BLaER1 (cell line): ENCODE data around the gene FSIP1.

Source experiments
- H3K27ac ChIP-seq: shearing (Covaris generic); formaldehyde crosslinking; 2 replicates; pipeline ENCODE4 v1.8.1; 2022
- H3K27me3 ChIP-seq: shearing (Covaris generic); formaldehyde crosslinking; 2 replicates; pipeline ENCODE4 v1.8.1; 2022
- H3K36me3 ChIP-seq: shearing (Covaris generic); formaldehyde crosslinking; 2 replicates; pipeline ENCODE4 v1.8.1; 2022
- H3K4me1 ChIP-seq: shearing (Covaris generic); formaldehyde crosslinking; 2 replicates; pipeline ENCODE4 v1.8.1; 2022
- H3K4me2 ChIP-seq: shearing (Covaris generic); formaldehyde crosslinking; 2 replicates; pipeline ENCODE4 v1.8.1; 2022
- H3K4me3 ChIP-seq: shearing (Covaris generic); formaldehyde crosslinking; 2 replicates; pipeline ENCODE4 v1.8.1; 2022
- H3K9ac ChIP-seq: shearing (Covaris generic); formaldehyde crosslinking; 2 replicates; pipeline ENCODE4 v1.8.1; 2022
- H3K9me3 ChIP-seq: shearing (Covaris generic); formaldehyde crosslinking; 2 replicates; pipeline ENCODE4 v1.8.1; 2022
- H4K20me1 ChIP-seq: shearing (Covaris generic); formaldehyde crosslinking; 2 replicates; pipeline ENCODE4 v1.8.1; 2022
- Cebpa-rat ChIP-seq: shearing (Covaris generic); IDR thresholded peaks from 2 replicates; pipeline ENCODE4 v1.8.1; 2022

FSIP1 gene

GRCh38 chr15:39578851-39579486, 203.7 kb downstream of the FSIP1 start:
- Histone ChIP-seq H3K36me3 (no peaks in the 10 kb centered on the region), H4K20me1 (peaks cover 9% of the 10 kb centered on the region; the same call in 1 of the 2 replicates), H3K4me2 (no peak overlapping the region), H3K9me3 (no peaks in the 10 kb centered on the region), H3K27me3 (peaks cover 37% of the 10 kb centered on the region), H3K27ac (no peak overlapping the region), H3K9ac (no peak overlapping the region), H3K4me1 (peaks cover 8% of the 10 kb centered on the region; the same call in 1 of the 2 replicates), H3K4me3 (no peak overlapping the region)
- no peak for TF ChIP-seq Cebpa-rat

- H4K20me1 ChIP-seq: no peaks in the 10 kb centered on the region
- H3K36me3 ChIP-seq: no peaks in the 10 kb centered on the region
- H3K4me2 ChIP-seq: no peak overlapping the region
- TF ChIP-seq Cebpa-rat: no peak
- H3K27ac ChIP-seq: no peak overlapping the region
- H3K9me3 ChIP-seq: no peaks in the 10 kb centered on the region
- peaks cover 7% of the 10 kb centered on the region for H3K27me3 ChIP-seq
- H3K4me1 ChIP-seq: no peaks in the 10 kb centered on the region
- H3K4me3 ChIP-seq: no peak overlapping the region
- H3K9ac ChIP-seq: no peak overlapping the region
Measured at GRCh38 chr15:39575180-39575579, 207.5 kb downstream of the FSIP1 start.

- no peak overlapping the region for H3K4me3 ChIP-seq
- no peaks in the 10 kb centered on the region for H3K27me3 ChIP-seq
- H3K4me2 ChIP-seq: no peak overlapping the region
- no peaks in the 10 kb centered on the region for H3K4me1 ChIP-seq
- H3K36me3 ChIP-seq: no peaks in the 10 kb centered on the region
- H4K20me1 ChIP-seq: no peaks in the 10 kb centered on the region
- no peak overlapping the region for H3K27ac ChIP-seq
- H3K9me3 ChIP-seq: no peaks in the 10 kb centered on the region
- no peak overlapping the region for H3K9ac ChIP-seq
- no peak for TF ChIP-seq Cebpa-rat
Measured at GRCh38 chr15:39574427-39574826, 208.2 kb downstream of the FSIP1 start.

- Histone ChIP-seq H3K36me3 (no peaks in the 10 kb centered on the region), H4K20me1 (no peaks in the 10 kb centered on the region), H3K27me3 (no peaks in the 10 kb centered on the region), H3K4me3 (no peak overlapping the region), H3K9ac (no peak overlapping the region), H3K27ac (no peak overlapping the region), H3K4me2 (no peak overlapping the region), H3K4me1 (no peaks in the 10 kb centered on the region), H3K9me3 (no peaks in the 10 kb centered on the region)
- TF ChIP-seq Cebpa-rat: no peak
Measured at GRCh38 chr15:39573844-39574243, 208.8 kb downstream of the FSIP1 start.

- no peak for TF ChIP-seq Cebpa-rat
- Histone ChIP-seq H3K27me3 (no peaks in the 10 kb centered on the region), H3K4me1 (no peaks in the 10 kb centered on the region), H3K36me3 (no peaks in the 10 kb centered on the region), H3K27ac (no peak overlapping the region), H3K9ac (no peak overlapping the region), H3K9me3 (no peaks in the 10 kb centered on the region), H3K4me3 (no peak overlapping the region), H3K4me2 (no peak overlapping the region), H4K20me1 (no peaks in the 10 kb centered on the region)
Measured at GRCh38 chr15:39573287-39573686, 209.4 kb downstream of the FSIP1 start.

- no peak overlapping the region for H3K4me3 ChIP-seq
- H3K9me3 ChIP-seq: no peaks in the 10 kb centered on the region
- H3K9ac ChIP-seq: no peak overlapping the region
- no peaks in the 10 kb centered on the region for H4K20me1 ChIP-seq
- TF ChIP-seq Cebpa-rat: no peak
- H3K27ac ChIP-seq: no peak overlapping the region
- H3K27me3 ChIP-seq: no peaks in the 10 kb centered on the region
- H3K36me3 ChIP-seq: no peaks in the 10 kb centered on the region
- H3K4me1 ChIP-seq: no peaks in the 10 kb centered on the region
- H3K4me2 ChIP-seq: no peak overlapping the region
Measured at GRCh38 chr15:39565851-39566250, 216.8 kb downstream of the FSIP1 start.

GRCh38 chr15:39564972-39565665, 217.5 kb downstream of the FSIP1 start:
- no peak overlapping the region for H3K4me3 ChIP-seq
- no peak for TF ChIP-seq Cebpa-rat

GRCh38 chr15:39558421-39558820, 224.2 kb downstream of the FSIP1 start:
- no peaks in the 10 kb centered on the region for H3K27me3 ChIP-seq
- H4K20me1 ChIP-seq: no peaks in the 10 kb centered on the region
- H3K36me3 ChIP-seq: no peaks in the 10 kb centered on the region
- H3K4me3 ChIP-seq: no peak overlapping the region
- no peak overlapping the region for H3K27ac ChIP-seq
- H3K9me3 ChIP-seq: no peaks in the 10 kb centered on the region
- H3K9ac ChIP-seq: no peak overlapping the region
- TF ChIP-seq Cebpa-rat: no peak
- H3K4me1 ChIP-seq: no peaks in the 10 kb centered on the region
- no peak overlapping the region for H3K4me2 ChIP-seq

More at GRCh38 chr15:39564972-39565665, 217.5 kb downstream of the FSIP1 start:
- Histone ChIP-seq H3K4me2 (no peak overlapping the region), H3K27ac (no peak overlapping the region), H3K27me3 (no peaks in the 10 kb centered on the region), H3K4me1 (no peaks in the 10 kb centered on the region), H3K9ac (no peak overlapping the region), H3K36me3 (no peaks in the 10 kb centered on the region), H3K9me3 (no peaks in the 10 kb centered on the region), H4K20me1 (no peaks in the 10 kb centered on the region)

GRCh38 chr15:39556461-39556860, 226.2 kb downstream of the FSIP1 start:
- no peak for TF ChIP-seq Cebpa-rat
- H3K4me2 ChIP-seq: no peak overlapping the region
- H3K4me3 ChIP-seq: no peak overlapping the region
- no peaks in the 10 kb centered on the region for H3K36me3 ChIP-seq
- no peaks in the 10 kb centered on the region for H3K9me3 ChIP-seq
- no peak overlapping the region for H3K9ac ChIP-seq
- H4K20me1 ChIP-seq: no peaks in the 10 kb centered on the region
- H3K27me3 ChIP-seq: no peaks in the 10 kb centered on the region
- no peak overlapping the region for H3K27ac ChIP-seq
- H3K4me1 ChIP-seq: no peaks in the 10 kb centered on the region

- H4K20me1 ChIP-seq: no peaks in the 10 kb centered on the region
- H3K9ac ChIP-seq: no peak overlapping the region
- no peaks in the 10 kb centered on the region for H3K36me3 ChIP-seq
- no peak for TF ChIP-seq Cebpa-rat
- H3K4me2 ChIP-seq: no peak overlapping the region
- no peak overlapping the region for H3K27ac ChIP-seq
- no peaks in the 10 kb centered on the region for H3K4me1 ChIP-seq
- no peak overlapping the region for H3K4me3 ChIP-seq
- H3K9me3 ChIP-seq: no peaks in the 10 kb centered on the region
- no peaks in the 10 kb centered on the region for H3K27me3 ChIP-seq
Measured at GRCh38 chr15:39555885-39556284, 226.8 kb downstream of the FSIP1 start.
